ENCODE measurements around the gene EFCC1. TPM values are rescaled to one million over a fixed set of nuclear protein-coding genes. Genes with fewer than 3 reads are reported as not detected.

EFCC1 gene
- total RNA-seq, 1 experiment from 2014 or later: 0.39 TPM

GRCh38 chr3:129034642-129035041 is 33.5 kb downstream of the EFCC1 start:
- H3K4me3 Mint-ChIP-seq (ENCODE audit: unreplicated experiment): no peak overlapping the region
- POLR2A ChIA-PET: interaction anchor here (0.6 kb wide), 1 partner anchor 87 kb away, joined by 3 read pairs; the partner anchor contains the start of gene RAB43
- no peaks in the 10 kb centered on the region for H3K4me1 ChIP-seq
- no peaks in the 10 kb centered on the region for H3K27me3 Mint-ChIP-seq (ENCODE audit: insufficient read depth, unreplicated experiment)
- no TSS peak for BruUV-seq (replicated peaks)
- H3K27ac Mint-ChIP-seq (ENCODE audit: unreplicated experiment): no peak overlapping the region
- CTCF ChIA-PET: no interaction called here
- H3K4me1 Mint-ChIP-seq (ENCODE audit: low read depth, unreplicated experiment): no peaks in the 10 kb centered on the region
- TF ChIP-seq CTCF (IDR thresholded peaks at IDR 0.05; ENCODE audit: insufficient read depth in 1 of 2, low read depth in 1 of 2, low read length in 1 of 2, severe bottlenecking in 1 of 2, unreplicated experiment in 1 of 2): no peak
- no peaks in the 10 kb centered on the region for H3K27me3 ChIP-seq (replicated peaks; ENCODE audit: control insufficient read depth, insufficient read depth, low read length)
- no peaks in the 10 kb centered on the region for H3K36me3 Mint-ChIP-seq (ENCODE audit: insufficient read depth, unreplicated experiment)
- H3K36me3 ChIP-seq (ENCODE audit: control insufficient read depth, insufficient read depth, low read length): no peaks in the 10 kb centered on the region
- intact Hi-C loops (cut with micrococcal nuclease; ENCODE audit: unreplicated experiment): no loop called here
- no peaks in the 10 kb centered on the region for H3K9me3 Mint-ChIP-seq (ENCODE audit: unreplicated experiment)
- H3K9me3 ChIP-seq: no peaks in the 10 kb centered on the region
- no peak for DNase-seq
- H3K4me3 ChIP-seq (ENCODE audit: low read depth, low read length): no peak overlapping the region

GRCh38 chr3:129035360-129036221 is 34.5 kb downstream of the EFCC1 start:
- no peaks in the 10 kb centered on the region for H3K4me1 ChIP-seq
- Mint-ChIP-seq H3K4me3 (ENCODE audit: unreplicated experiment) (no peak overlapping the region), H3K4me1 (ENCODE audit: low read depth, unreplicated experiment) (no peaks in the 10 kb centered on the region), H3K9me3 (ENCODE audit: unreplicated experiment) (no peaks in the 10 kb centered on the region), H3K27ac (ENCODE audit: unreplicated experiment) (no peak overlapping the region), H3K27me3 (ENCODE audit: insufficient read depth, unreplicated experiment) (peaks cover 3% of the 10 kb centered on the region), H3K36me3 (ENCODE audit: insufficient read depth, unreplicated experiment) (no peaks in the 10 kb centered on the region)
- intact Hi-C loops (cut with micrococcal nuclease; ENCODE audit: unreplicated experiment): no loop called here
- H3K4me3 ChIP-seq (ENCODE audit: low read depth, low read length): no peak overlapping the region
- no peaks in the 10 kb centered on the region for H3K27me3 ChIP-seq (replicated peaks; ENCODE audit: control insufficient read depth, insufficient read depth, low read length)
- DNase-seq: no peak
- no peaks in the 10 kb centered on the region for H3K36me3 ChIP-seq (ENCODE audit: control insufficient read depth, insufficient read depth, low read length)
- TF ChIP-seq CTCF (IDR thresholded peaks at IDR 0.05; ENCODE audit: insufficient read depth in 1 of 2, low read depth in 1 of 2, low read length in 1 of 2, severe bottlenecking in 1 of 2, unreplicated experiment in 1 of 2): no peak
- POLR2A ChIA-PET: no interaction called here
- no TSS peak for BruUV-seq (replicated peaks)
- no peaks in the 10 kb centered on the region for H3K9me3 ChIP-seq
- CTCF ChIA-PET: no interaction called here

- no peak overlapping the region for H3K4me3 ChIP-seq (ENCODE audit: low read depth, low read length)
- no TSS peak for BruUV-seq (replicated peaks)
- CTCF ChIA-PET: no interaction called here
- intact Hi-C loops (cut with micrococcal nuclease; ENCODE audit: unreplicated experiment): no loop called here
- Mint-ChIP-seq H3K27ac (ENCODE audit: unreplicated experiment) (no peak overlapping the region), H3K9me3 (ENCODE audit: unreplicated experiment) (no peaks in the 10 kb centered on the region), H3K4me3 (ENCODE audit: unreplicated experiment) (no peak overlapping the region), H3K4me1 (ENCODE audit: low read depth, unreplicated experiment) (no peaks in the 10 kb centered on the region), H3K27me3 (ENCODE audit: insufficient read depth, unreplicated experiment) (peaks cover 3% of the 10 kb centered on the region), H3K36me3 (ENCODE audit: insufficient read depth, unreplicated experiment) (no peaks in the 10 kb centered on the region)
- no peak for TF ChIP-seq CTCF (IDR thresholded peaks at IDR 0.05; ENCODE audit: insufficient read depth in 1 of 2, low read depth in 1 of 2, low read length in 1 of 2, severe bottlenecking in 1 of 2, unreplicated experiment in 1 of 2)
- H3K4me1 ChIP-seq: no peaks in the 10 kb centered on the region
- DNase-seq: no peak
- H3K36me3 ChIP-seq (ENCODE audit: control insufficient read depth, insufficient read depth, low read length): no peaks in the 10 kb centered on the region
- POLR2A ChIA-PET: no interaction called here
- no peaks in the 10 kb centered on the region for H3K27me3 ChIP-seq (replicated peaks; ENCODE audit: control insufficient read depth, insufficient read depth, low read length)
- no peaks in the 10 kb centered on the region for H3K9me3 ChIP-seq
Measured at GRCh38 chr3:129036222-129037092, 35.4 kb downstream of the EFCC1 start.
